Kidney epithelial cell (primary cell): ENCODE data around the gene ISG20. TPM values are rescaled to one million over a fixed set of nuclear protein-coding genes. Genes with fewer than 3 reads are reported as not detected.

Experiments
- DNase-seq: peaks from one replicate; pipeline ENCODE4 v3.0.0-alpha.2; 2010; ENCODE audit warnings: low read depth
- H3K27me3 ChIP-seq: 2 replicates; pipeline ENCODE4 v1.6.0; 2011; ENCODE audit warnings: low read length; ENCODE audit not compliant: control insufficient read depth, insufficient read depth
- H3K36me3 ChIP-seq: 2 replicates; pipeline ENCODE4 v1.5.1; 2011; ENCODE audit warnings: low read length; ENCODE audit not compliant: control insufficient read depth, insufficient read depth
- H3K4me3 ChIP-seq: 2 replicates; pipeline ENCODE4 v1.5.1; 2011; ENCODE audit warnings: low read depth, mild to moderate bottlenecking, control low read depth, low read length
- total RNA-seq: library from RNA; depleted of rRNA; stranded (reverse); fragments of >200 nt; gene quantifications from 2 replicates; pipeline ENCODE4 v1.2.3, GENCODE V29; 2015
- TF ChIP-seq, protein P1 (sequence below): IDR thresholded peaks from 2 replicates; pipeline ENCODE4 v1.5.1; 2011; ENCODE audit warnings: mild to moderate bottlenecking, moderate library complexity, low read length, control low read depth, inconsistent platforms; ENCODE audit not compliant: insufficient read depth, poor library complexity, severe bottlenecking

Gene ISG20
- total RNA-seq, 1 donor from 2014 or later = 22.3 TPM

DNA sequence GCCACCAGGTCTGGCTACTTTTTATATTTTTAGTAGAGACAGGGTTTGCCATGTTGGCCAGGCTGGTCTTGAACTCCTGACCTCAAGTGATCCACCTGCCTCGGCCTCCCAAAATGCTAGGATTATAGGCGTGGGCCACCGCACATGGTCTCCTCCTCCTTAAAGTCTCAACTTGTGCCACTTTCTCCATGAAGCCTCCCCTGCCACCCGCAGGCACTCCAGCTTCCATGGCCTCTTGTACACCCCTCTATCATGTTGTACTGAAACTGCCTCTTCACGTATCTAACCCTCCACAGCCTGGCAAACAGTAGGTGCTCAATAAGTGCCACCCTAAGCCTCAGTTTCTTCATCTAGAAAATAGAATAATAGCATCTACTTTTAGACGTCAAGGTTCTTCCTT is 39.9 kb downstream of the ISG20 start:
- no peaks in the 10 kb centered on the region for H3K36me3 ChIP-seq
- DNase-seq = no peak
- H3K27me3 ChIP-seq = no peaks in the 10 kb centered on the region
- TF ChIP-seq, protein P1, sequence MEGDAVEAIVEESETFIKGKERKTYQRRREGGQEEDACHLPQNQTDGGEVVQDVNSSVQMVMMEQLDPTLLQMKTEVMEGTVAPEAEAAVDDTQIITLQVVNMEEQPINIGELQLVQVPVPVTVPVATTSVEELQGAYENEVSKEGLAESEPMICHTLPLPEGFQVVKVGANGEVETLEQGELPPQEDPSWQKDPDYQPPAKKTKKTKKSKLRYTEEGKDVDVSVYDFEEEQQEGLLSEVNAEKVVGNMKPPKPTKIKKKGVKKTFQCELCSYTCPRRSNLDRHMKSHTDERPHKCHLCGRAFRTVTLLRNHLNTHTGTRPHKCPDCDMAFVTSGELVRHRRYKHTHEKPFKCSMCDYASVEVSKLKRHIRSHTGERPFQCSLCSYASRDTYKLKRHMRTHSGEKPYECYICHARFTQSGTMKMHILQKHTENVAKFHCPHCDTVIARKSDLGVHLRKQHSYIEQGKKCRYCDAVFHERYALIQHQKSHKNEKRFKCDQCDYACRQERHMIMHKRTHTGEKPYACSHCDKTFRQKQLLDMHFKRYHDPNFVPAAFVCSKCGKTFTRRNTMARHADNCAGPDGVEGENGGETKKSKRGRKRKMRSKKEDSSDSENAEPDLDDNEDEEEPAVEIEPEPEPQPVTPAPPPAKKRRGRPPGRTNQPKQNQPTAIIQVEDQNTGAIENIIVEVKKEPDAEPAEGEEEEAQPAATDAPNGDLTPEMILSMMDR = no peak
- H3K4me3 ChIP-seq = no peak overlapping the region

DNA sequence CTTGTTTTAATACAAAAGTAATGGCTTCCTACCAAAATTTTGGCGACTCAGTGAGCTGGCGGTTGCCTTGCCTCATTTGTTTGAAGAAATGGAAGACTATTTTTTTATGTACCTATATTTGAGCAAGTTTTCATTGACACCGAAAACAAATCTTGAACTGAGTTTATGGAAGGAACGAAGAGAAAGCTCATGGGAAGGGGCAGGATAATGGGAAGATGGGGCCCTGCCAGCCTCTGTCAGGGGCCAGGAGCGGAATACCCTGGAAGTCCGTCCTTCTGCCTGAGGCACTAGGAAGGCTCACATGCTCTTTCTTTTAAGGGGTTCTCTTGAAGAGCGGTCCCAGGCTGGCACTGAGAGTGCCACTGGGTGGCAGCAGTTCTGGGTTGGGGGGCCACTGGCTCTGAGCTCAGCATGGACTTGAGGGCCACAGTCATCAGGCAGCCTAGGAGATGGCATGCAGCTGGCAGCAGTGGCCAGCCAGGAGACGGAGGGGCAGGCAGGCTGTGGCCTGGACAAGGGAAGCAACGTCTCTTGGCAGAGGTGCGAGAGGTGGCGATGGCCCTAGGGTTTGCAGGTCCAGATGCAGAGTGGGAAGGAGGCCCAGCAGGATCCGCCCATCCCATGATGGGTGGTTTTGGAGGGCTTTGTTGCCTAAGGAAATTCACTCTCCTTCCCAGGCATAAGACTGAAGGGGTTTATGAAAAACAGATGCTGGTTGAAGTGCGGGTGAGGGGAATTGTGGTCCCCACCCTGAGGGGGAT is 41.6 kb downstream of the ISG20 start:
- Histone ChIP-seq H3K36me3 (no peaks in the 10 kb centered on the region), H3K27me3 (no peaks in the 10 kb centered on the region), H3K4me3 (no peak overlapping the region)
- no peak for DNase-seq
- TF ChIP-seq, protein P1 = no peak

DNA sequence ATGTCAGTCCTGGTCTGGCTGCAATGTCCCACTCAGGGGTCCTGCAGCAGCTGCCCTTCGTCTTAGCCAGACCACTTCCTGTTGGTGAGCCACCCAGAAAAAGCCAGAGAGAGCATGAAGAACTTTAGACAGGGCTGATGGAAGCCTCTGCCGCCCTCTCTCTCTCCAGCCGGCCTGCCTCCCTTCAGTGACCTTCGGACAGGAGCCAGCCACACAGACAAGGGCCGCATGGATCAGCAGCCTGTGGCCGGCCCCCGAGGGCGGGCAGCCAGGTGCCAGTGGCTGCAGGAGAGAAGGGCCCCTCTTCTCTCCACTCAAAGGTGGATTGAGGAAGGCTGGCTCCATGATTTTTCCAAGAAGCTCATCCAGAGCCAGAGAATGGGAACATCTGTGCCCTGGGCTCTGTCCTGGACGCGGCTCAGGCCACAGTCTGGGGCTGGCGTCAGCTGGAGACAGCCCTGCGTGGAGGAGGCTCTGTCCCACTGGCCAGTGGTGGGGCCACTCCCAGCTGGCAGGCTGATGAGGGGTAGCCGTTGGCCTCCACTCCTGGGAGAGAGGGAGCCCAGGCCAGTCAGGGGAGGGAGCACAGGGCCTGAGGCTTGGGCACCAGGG is 42.9 kb downstream of the ISG20 start:
- Histone ChIP-seq H3K27me3 (no peaks in the 10 kb centered on the region), H3K36me3 (no peaks in the 10 kb centered on the region), H3K4me3 (no peak overlapping the region)
- TF ChIP-seq, protein P1 = no peak
- DNase-seq = no peak

DNA sequence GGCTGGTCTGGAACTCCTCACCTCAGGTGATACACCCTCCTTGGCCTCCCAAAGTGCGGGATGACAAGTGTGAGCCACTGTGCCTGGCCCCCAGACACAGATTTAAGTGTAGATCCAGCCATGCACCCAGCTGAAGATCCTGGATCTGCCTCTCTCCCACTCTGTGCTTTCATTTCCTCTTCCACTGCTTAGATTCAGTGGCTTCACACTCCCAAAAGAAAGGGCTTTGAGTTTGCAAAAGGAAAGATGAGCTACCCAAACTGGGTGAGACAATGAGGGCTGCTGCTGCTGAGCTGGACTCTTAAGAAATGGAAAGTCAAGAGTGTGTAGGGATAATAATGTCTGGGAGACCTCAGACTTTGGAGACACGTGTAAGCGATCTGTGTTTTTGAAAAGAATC is 45.5 kb downstream of the ISG20 start:
- no peaks in the 10 kb centered on the region for H3K27me3 ChIP-seq
- no peak for DNase-seq
- H3K36me3 ChIP-seq = no peaks in the 10 kb centered on the region
- TF ChIP-seq, protein P1 = no peak
- H3K4me3 ChIP-seq = no peak overlapping the region

DNA sequence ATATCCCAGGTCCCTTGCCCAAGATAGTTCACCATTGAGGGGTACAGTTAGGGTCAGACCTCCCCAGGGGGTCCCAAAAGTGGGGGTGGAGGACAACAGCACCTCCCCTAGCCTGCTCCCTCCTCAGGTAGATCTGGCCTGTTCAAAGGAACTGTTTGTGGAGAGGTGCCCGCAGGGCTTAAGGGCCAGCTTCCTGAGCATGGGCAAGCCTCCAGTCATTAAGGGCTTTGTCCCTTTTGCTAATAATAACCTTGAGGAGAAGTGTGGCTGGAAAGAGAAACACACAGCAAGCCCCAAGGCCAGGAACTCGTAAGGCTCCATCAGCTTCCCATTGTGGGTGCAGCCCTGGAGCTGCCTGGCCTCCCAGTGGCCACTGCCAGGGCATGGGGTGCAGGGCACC is 47.4 kb downstream of the ISG20 start:
- Histone ChIP-seq H3K4me3 (no peak overlapping the region), H3K36me3 (no peaks in the 10 kb centered on the region), H3K27me3 (no peaks in the 10 kb centered on the region)
- TF ChIP-seq, protein P1 = no peak
- DNase-seq = no peak

DNA sequence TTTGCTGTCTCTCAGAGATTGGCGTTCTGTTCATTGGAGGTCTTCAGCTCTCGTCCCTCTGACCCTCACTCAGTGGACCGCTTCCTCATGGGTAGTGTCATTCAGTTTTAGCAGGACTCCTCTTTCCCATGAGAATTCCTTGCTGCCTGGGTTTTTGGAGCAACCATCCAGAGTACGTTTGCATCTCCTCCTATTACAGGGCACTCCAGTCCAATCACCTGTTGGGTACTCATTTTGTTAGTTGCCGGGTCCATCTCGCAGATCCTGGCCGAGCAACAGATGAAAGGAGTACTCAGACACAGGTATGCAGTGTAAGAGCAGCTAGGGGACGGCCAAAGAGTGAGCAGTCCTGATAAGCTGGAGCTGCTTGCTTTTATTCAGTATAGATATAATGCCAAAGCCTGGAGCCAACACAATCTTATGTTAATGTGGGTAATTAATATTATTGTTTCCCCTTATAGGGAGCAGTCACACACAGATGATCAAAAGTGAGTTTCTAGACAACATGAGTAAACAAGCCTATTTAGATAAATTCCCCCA is 49.6 kb downstream of the ISG20 start:
- Histone ChIP-seq H3K36me3 (no peaks in the 10 kb centered on the region), H3K27me3 (no peaks in the 10 kb centered on the region), H3K4me3 (no peak overlapping the region)
- TF ChIP-seq, protein P1 = no peak
- no peak for DNase-seq
